SK-N-SH treated with all-trans-retinoic acid at 6 μM for 48 hours (cell line): ENCODE measurements around the gene CNPY3.

Experiments
- ATAC-seq: fragments of 200-7000 bp; cut with Tn5 transposase; 3 replicates; pipeline ENCODE4 v1.9.1; 2020; ENCODE audit warnings: mild to moderate bottlenecking, moderate library complexity
- BACH2 ChIP-seq: fragments of 250-450 bp; sonication (Bioruptor Pico); IDR thresholded peaks from 2 replicates; pipeline ENCODE4 v1.9.0; 2021; ENCODE audit warnings: mild to moderate bottlenecking, borderline replicate concordance
- CSDC2 ChIP-seq: fragments of 250-450 bp; sonication (Bioruptor Pico); IDR thresholded peaks from 2 replicates; pipeline ENCODE4 v1.5.0; 2020; ENCODE audit warnings: mild to moderate bottlenecking, moderate library complexity
- ESRRG ChIP-seq: fragments of 250-450 bp; sonication (Bioruptor Pico); IDR thresholded peaks from 2 replicates; pipeline ENCODE4 v1.6.1; 2021; ENCODE audit warnings: mild to moderate bottlenecking
- GLIS3 ChIP-seq: fragments of 250-450 bp; sonication (Bioruptor Pico); IDR thresholded peaks from 2 replicates; pipeline ENCODE4 v1.5.0; 2020; ENCODE audit warnings: mild to moderate bottlenecking, moderate library complexity
- ISL1 ChIP-seq: fragments of 250-450 bp; sonication (Bioruptor Pico); IDR thresholded peaks from 2 replicates; pipeline ENCODE4 v2.1.2; 2022; ENCODE audit warnings: mild to moderate bottlenecking, moderate library complexity
- OSR1 ChIP-seq: fragments of 250-450 bp; sonication (Bioruptor Pico); IDR thresholded peaks from 2 replicates; pipeline ENCODE4 v1.8.0; 2022; ENCODE audit warnings: moderate library complexity, mild to moderate bottlenecking, inconsistent platforms
- PPARA ChIP-seq: fragments of 250-450 bp; sonication (Bioruptor Pico); IDR thresholded peaks from 2 replicates; pipeline ENCODE4 v1.5.0; 2020; ENCODE audit warnings: mild to moderate bottlenecking, borderline replicate concordance
- SNAI2 ChIP-seq: fragments of 250-450 bp; sonication (Bioruptor Pico); IDR thresholded peaks from 2 replicates; pipeline ENCODE4 v1.5.0; 2020; ENCODE audit warnings: mild to moderate bottlenecking, moderate library complexity
- TCF4 ChIP-seq: fragments of 250-450 bp; sonication (Bioruptor Pico); IDR thresholded peaks from 2 replicates; pipeline ENCODE4 v1.8.0; 2021; ENCODE audit warnings: mild to moderate bottlenecking, moderate library complexity, borderline replicate concordance
- TOX ChIP-seq: fragments of 250-450 bp; sonication (Bioruptor Pico); IDR thresholded peaks from 2 replicates; pipeline ENCODE4 v1.8.0; 2021; ENCODE audit warnings: mild to moderate bottlenecking, moderate library complexity, borderline replicate concordance
- ZC3H10 ChIP-seq: fragments of 250-450 bp; sonication (Bioruptor Pico); IDR thresholded peaks from 2 replicates; pipeline ENCODE4 v1.5.1; 2021; ENCODE audit warnings: mild to moderate bottlenecking, moderate library complexity
- ZFP3 ChIP-seq: fragments of 250-450 bp; sonication (Bioruptor Pico); IDR thresholded peaks from 2 replicates; pipeline ENCODE4 v1.5.0; 2020; ENCODE audit warnings: mild to moderate bottlenecking, moderate library complexity
- ZFP30 ChIP-seq: fragments of 450-650 bp; formaldehyde crosslinking; IDR thresholded peaks from 2 replicates; pipeline ENCODE4 v1.5.0; 2022; ENCODE audit warnings: mild to moderate bottlenecking, moderate library complexity
- ZNF565 ChIP-seq: fragments of 450-650 bp; formaldehyde crosslinking; conservative IDR thresholded peaks from 2 replicates; pipeline ENCODE4 v1.5.0; 2020; ENCODE audit warnings: low read depth, mild to moderate bottlenecking, moderate library complexity
- ZNF70 ChIP-seq: fragments of 450-650 bp; formaldehyde crosslinking; IDR thresholded peaks from 2 replicates; pipeline ENCODE4 v1.5.0; 2020; ENCODE audit warnings: mild to moderate bottlenecking, moderate library complexity
- ZNF8 ChIP-seq: fragments of 450-650 bp; formaldehyde crosslinking; IDR thresholded peaks from 2 replicates; pipeline ENCODE4 v1.5.0; 2020; ENCODE audit warnings: mild to moderate bottlenecking, moderate library complexity
- TF ChIP-seq, protein P1 (sequence below): fragments of 250-450 bp; sonication (Bioruptor Pico); IDR thresholded peaks from 2 replicates; pipeline ENCODE4 v1.8.0; 2021; ENCODE audit warnings: low read depth, mild to moderate bottlenecking, moderate library complexity, borderline replicate concordance
- TF ChIP-seq, protein P2 (sequence below): fragments of 250-450 bp; sonication (Bioruptor Pico); IDR thresholded peaks from 2 replicates; pipeline ENCODE4 v1.8.0; 2020; ENCODE audit warnings: mild to moderate bottlenecking, moderate library complexity, borderline replicate concordance
- TF ChIP-seq, protein P3 (sequence below): fragments of 250-450 bp; sonication (Bioruptor Pico); IDR thresholded peaks from 2 replicates; pipeline ENCODE4 v1.5.0; 2020; ENCODE audit warnings: mild to moderate bottlenecking, moderate library complexity
- TF ChIP-seq, protein P4 (sequence below): fragments of 250-450 bp; sonication (Bioruptor Pico); IDR thresholded peaks from 2 replicates; pipeline ENCODE4 v1.5.1; 2021; ENCODE audit warnings: mild to moderate bottlenecking, moderate library complexity

Gene CNPY3

DNA sequence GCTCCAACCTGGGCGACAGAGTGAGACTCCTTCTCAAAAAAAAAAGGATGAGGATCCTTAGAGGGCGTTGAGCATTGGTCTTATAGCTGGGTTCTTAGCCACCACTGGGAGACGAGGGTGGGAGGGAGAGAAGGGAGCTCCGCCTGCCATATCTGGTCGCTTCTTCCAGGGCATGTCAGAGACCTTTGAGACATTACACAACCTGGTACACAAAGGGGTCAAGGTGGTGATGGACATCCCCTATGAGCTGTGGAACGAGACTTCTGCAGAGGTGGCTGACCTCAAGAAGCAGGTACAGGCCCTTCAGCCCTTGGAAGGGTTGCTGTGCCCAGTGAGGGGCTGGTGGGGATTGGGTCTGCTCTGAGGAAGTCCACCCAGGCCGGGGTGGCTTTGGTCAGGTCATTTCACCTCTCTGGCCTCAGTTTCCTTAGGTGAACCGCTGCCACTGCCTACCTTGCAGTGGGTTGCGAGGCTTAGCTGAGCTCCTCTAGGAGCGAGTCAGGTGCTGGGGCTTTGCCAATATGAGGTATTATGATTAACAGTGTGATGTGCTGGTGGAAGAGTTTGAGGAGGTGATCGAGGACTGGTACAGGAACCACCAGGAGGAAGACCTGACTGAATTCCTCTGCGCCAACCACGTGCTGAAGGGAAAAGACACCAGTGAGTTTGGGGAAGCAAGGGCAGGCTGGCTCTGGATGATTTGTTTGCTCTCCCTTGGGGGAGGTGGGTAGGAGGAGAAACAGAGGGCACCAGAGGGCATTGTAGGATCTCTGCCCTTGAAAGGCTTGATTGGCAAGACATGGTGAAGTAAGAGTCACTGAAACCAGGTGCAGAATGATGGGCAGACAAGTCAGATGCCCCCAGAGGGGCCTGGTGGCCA lies 8.5 kb downstream of the CNPY3 start:
- ATAC-seq, result no peak
- TF ChIP-seq ZNF70 (CRISPR knock-in tag) (no peak), ZNF8 (no peak), SNAI2 (no peak), CSDC2 (CRISPR knock-in tag) (no peak), BACH2 (no peak), ISL1 (no peak)

DNA sequence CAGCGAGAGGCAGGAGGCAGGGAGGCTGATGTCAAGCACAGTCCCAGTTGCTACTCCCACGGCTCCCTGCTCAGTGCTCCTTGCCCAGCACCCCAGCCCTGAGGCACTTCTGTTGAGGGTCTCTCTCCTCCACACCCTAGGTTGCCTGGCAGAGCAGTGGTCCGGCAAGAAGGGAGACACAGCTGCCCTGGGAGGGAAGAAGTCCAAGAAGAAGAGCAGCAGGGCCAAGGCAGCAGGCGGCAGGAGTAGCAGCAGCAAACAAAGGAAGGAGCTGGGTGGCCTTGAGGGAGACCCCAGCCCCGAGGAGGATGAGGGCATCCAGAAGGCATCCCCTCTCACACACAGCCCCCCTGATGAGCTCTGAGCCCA lies 9.1 kb downstream of the CNPY3 start:
- ATAC-seq, result no peak
- TF ChIP-seq, protein P1, sequence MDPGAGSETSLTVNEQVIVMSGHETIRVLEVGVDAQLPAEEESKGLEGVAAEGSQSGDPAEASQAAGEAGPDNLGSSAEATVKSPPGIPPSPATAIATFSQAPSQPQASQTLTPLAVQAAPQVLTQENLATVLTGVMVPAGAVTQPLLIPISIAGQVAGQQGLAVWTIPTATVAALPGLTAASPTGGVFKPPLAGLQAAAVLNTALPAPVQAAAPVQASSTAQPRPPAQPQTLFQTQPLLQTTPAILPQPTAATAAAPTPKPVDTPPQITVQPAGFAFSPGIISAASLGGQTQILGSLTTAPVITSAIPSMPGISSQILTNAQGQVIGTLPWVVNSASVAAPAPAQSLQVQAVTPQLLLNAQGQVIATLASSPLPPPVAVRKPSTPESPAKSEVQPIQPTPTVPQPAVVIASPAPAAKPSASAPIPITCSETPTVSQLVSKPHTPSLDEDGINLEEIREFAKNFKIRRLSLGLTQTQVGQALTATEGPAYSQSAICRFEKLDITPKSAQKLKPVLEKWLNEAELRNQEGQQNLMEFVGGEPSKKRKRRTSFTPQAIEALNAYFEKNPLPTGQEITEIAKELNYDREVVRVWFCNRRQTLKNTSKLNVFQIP (CRISPR knock-in tag), result no peak
- no peak for TF ChIP-seq ZC3H10 (CRISPR knock-in tag)
- no peak for TF ChIP-seq PPARA (CRISPR knock-in tag)
- TF ChIP-seq SNAI2, result no peak
- TF ChIP-seq ZNF70 (CRISPR knock-in tag), result no peak
- no peak for TF ChIP-seq ZFP3 (CRISPR knock-in tag)
- no peak for TF ChIP-seq ZFP30 (CRISPR knock-in tag)
- TF ChIP-seq, protein P2, sequence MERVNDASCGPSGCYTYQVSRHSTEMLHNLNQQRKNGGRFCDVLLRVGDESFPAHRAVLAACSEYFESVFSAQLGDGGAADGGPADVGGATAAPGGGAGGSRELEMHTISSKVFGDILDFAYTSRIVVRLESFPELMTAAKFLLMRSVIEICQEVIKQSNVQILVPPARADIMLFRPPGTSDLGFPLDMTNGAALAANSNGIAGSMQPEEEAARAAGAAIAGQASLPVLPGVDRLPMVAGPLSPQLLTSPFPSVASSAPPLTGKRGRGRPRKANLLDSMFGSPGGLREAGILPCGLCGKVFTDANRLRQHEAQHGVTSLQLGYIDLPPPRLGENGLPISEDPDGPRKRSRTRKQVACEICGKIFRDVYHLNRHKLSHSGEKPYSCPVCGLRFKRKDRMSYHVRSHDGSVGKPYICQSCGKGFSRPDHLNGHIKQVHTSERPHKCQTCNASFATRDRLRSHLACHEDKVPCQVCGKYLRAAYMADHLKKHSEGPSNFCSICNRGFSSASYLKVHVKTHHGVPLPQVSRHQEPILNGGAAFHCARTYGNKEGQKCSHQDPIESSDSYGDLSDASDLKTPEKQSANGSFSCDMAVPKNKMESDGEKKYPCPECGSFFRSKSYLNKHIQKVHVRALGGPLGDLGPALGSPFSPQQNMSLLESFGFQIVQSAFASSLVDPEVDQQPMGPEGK (CRISPR knock-in tag), result no peak
- TF ChIP-seq, all 23 proteins: peak for 0

DNA sequence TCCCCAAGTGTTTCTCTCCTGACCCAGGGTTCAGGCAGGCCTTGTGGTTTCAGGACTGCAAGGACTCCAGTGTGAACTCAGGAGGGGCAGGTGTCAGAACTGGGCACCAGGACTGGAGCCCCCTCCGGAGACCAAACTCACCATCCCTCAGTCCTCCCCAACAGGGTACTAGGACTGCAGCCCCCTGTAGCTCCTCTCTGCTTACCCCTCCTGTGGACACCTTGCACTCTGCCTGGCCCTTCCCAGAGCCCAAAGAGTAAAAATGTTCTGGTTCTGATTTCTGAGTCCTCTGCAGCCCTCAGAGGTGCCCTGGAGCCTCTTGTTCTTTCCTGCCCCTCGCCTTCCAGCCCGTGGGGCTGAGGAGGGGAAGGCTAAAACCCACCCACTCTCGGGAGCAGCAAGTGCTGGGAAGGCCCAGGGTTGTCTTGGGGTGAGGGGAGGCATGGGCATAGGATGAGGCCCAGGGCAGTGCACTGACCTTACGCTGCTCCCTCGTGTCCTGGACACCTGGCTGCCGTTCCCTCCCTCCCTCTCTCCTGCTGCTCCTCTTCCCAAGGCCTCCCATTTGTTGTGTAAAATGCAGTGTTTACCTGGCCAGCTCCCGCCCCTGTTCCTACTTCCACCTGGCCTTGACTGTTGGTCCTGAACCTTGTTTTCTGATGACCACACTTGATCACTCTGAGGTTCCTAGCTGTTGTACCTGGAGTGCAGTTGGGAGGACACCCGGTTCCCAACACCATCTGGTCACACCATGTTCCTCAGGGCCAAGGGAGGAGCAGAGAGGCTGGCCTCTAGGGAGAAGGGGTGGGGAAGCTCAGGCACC lies 9.9 kb downstream of the CNPY3 start:
- TF ChIP-seq GLIS3 (CRISPR knock-in tag), result no peak
- TF ChIP-seq, protein P3, sequence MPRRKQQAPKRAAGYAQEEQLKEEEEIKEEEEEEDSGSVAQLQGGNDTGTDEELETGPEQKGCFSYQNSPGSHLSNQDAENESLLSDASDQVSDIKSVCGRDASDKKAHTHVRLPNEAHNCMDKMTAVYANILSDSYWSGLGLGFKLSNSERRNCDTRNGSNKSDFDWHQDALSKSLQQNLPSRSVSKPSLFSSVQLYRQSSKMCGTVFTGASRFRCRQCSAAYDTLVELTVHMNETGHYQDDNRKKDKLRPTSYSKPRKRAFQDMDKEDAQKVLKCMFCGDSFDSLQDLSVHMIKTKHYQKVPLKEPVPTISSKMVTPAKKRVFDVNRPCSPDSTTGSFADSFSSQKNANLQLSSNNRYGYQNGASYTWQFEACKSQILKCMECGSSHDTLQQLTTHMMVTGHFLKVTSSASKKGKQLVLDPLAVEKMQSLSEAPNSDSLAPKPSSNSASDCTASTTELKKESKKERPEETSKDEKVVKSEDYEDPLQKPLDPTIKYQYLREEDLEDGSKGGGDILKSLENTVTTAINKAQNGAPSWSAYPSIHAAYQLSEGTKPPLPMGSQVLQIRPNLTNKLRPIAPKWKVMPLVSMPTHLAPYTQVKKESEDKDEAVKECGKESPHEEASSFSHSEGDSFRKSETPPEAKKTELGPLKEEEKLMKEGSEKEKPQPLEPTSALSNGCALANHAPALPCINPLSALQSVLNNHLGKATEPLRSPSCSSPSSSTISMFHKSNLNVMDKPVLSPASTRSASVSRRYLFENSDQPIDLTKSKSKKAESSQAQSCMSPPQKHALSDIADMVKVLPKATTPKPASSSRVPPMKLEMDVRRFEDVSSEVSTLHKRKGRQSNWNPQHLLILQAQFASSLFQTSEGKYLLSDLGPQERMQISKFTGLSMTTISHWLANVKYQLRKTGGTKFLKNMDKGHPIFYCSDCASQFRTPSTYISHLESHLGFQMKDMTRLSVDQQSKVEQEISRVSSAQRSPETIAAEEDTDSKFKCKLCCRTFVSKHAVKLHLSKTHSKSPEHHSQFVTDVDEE (CRISPR knock-in tag), result no peak
- TF ChIP-seq ZFP3 (CRISPR knock-in tag), result no peak
- TF ChIP-seq, protein P4, sequence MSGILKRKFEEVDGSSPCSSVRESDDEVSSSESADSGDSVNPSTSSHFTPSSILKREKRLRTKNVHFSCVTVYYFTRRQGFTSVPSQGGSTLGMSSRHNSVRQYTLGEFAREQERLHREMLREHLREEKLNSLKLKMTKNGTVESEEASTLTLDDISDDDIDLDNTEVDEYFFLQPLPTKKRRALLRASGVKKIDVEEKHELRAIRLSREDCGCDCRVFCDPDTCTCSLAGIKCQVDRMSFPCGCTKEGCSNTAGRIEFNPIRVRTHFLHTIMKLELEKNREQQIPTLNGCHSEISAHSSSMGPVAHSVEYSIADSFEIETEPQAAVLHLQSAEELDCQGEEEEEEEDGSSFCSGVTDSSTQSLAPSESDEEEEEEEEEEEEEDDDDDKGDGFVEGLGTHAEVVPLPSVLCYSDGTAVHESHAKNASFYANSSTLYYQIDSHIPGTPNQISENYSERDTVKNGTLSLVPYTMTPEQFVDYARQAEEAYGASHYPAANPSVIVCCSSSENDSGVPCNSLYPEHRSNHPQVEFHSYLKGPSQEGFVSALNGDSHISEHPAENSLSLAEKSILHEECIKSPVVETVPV (CRISPR knock-in tag), result no peak
- TF ChIP-seq TCF4 (CRISPR knock-in tag), result no peak
- no peak for TF ChIP-seq ZNF8
- no peak for TF ChIP-seq ISL1
- no peak for TF ChIP-seq ZFP30 (CRISPR knock-in tag)
- ATAC-seq, result no peak; the same call in 2 of the 3 replicates

DNA sequence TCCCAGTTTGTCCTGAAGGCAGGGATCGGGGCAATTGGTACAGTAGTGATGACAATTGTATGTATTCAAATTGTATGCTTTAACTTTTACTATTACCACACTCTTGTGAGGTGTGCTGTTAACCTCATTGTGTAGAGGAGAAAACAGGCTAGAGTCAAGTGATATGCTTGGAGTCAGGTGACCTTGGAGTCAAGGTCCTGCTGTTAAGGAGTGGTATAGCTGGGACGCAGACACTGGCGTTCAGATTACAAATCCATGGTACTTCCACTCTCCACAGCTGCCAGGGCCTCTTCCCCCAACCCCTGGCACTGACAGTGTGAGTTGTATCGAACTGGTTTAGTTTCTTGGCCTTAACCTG lies 10.5 kb downstream of the CNPY3 start:
- no peak for ATAC-seq
- TF ChIP-seq ESRRG (no peak), ZNF565 (no peak), OSR1 (no peak), PPARA (CRISPR knock-in tag) (no peak), ZNF70 (CRISPR knock-in tag) (no peak), BACH2 (no peak), GLIS3 (CRISPR knock-in tag) (no peak), ZFP30 (CRISPR knock-in tag) (no peak), TOX (no peak)
- TF ChIP-seq, protein P4 (CRISPR knock-in tag), result no peak
- TF ChIP-seq, protein P1 (CRISPR knock-in tag), result no peak
